ENCODE measurements around the gene CEP131. TPM values are rescaled to one million over a fixed set of nuclear protein-coding genes. Genes with fewer than 3 reads are reported as not detected.

Gene CEP131
- total RNA-seq, 4 donors from 2014 or later: 5.5 to 8.1 (median 6.0) TPM

- intact Hi-C loops (cut with DNase I): no loop called here
- 96 to 100% methylated on average over 2 to 5 of the region's 17 CpGs for WGBS, 2 donors
- Histone ChIP-seq H3K27ac (no peak overlapping the region), H3K4me1 (peaks cover 14 to 35% (median 16%) of the 10 kb centered on the region in 3 donors), H3K36me3 (peaks cover 23 to 88% (median 28%) of the 10 kb centered on the region in 3 donors), H3K9me3 (no peaks in the 10 kb centered on the region), H3K27me3 (no peaks in the 10 kb centered on the region), H3K4me3 (no peak overlapping the region)
- TF ChIP-seq POLR2A (IDR thresholded peaks at IDR 0.05) (no peak), CTCF (IDR thresholded peaks at IDR 0.05) (no peak)
- DNase-seq: no peak
Measured at GRCh38 chr17:81233316-81233715, 10.6 kb upstream of the CEP131 start.

DNA sequence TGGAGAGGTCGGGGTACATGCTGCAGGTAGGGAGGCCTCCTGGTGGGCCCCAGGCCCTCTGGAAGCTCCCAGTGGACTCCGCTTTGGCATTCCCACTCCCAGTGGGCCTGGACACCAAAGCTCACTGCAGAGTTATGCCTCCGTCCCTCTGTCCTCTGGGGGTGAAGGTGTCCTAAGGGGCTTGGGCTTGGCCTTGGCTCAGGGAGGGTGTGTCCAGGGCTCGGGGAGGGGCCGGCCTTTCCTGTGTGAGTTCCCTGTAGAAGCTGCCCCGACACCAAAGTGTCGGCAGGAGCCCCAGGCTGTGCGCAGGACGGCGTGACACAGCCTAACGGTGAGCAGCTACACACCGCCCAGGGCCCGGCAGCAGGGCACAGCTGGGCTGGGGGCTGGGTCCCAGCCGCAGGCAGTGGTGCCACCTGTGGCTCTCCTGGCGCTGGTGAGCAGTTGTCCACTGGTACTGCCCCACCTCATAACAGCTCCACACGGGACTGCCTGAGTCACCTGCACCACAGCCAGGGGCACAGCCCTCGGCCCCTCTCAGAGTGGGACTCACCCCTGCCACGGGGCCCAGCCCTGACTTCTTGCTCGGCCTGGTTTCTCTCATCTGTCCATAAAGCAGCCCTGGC lies 10.0 kb upstream of the CEP131 start:
- 80% methylated on average over 1 of the region's 19 CpGs; no CpG with 5 or more reads in 1 of the 2 donors for WGBS, 2 donors
- no peak for DNase-seq
- TF ChIP-seq CTCF (IDR thresholded peaks at IDR 0.05) (no peak), POLR2A (IDR thresholded peaks at IDR 0.05) (no peak)
- intact Hi-C loops (cut with DNase I): no loop called here
- H3K4me3 ChIP-seq: no peak overlapping the region
- H3K9me3 ChIP-seq: no peaks in the 10 kb centered on the region
- H3K27ac ChIP-seq: no peak overlapping the region
- H3K36me3 ChIP-seq: peaks cover 23 to 90% (median 28%) of the 10 kb centered on the region in 3 donors
- peaks cover 9 to 29% (median 10%) of the 10 kb centered on the region in 3 donors for H3K4me1 ChIP-seq
- no peaks in the 10 kb centered on the region for H3K27me3 ChIP-seq

DNA sequence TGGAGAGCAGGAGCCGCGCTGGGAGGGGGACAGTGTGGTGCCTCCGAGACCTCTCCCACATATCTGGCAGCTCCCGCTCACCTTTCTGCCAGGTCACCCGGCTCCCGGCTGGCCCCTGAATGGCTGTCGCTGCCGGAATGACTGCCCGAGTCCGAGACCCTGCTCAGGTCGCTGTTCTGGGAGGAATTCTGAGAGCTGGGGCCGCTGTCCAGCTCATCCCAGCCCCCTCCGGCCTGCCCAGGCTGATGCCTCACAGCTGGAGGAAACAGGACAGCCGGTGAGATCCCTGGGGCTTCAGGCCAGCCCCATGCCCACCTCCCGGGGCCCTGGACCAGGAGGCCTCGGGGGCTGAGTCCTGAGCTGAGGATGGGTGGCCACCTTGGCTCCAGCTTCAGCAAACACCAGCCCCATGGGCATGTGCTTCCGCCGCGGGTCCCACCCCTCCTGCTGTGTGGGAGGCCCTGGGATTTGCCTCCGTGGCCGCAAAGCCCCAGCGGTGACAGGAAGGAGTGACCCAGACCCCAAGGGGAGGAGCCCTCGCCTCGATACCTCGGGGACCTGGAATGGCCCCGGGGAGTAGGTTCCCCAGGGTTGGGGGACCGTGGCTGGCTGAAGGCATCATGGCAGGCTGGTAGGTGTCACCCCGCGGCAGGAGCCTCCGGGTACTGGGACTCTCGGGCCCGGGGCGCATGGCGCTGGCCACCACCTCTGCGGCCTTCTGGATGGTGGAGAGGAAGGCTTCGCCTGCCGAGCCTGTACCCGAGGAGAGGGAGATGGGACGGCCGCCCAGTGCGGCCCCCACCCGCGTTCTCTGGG lies 9.2 kb upstream of the CEP131 start:
- intact Hi-C loops (cut with DNase I): no loop called here
- WGBS, 2 donors: 80 to 90% methylated on average over 3 to 14 of the region's 43 CpGs
- TF ChIP-seq CTCF (IDR thresholded peaks at IDR 0.05) (no peak), POLR2A (IDR thresholded peaks at IDR 0.05) (no peak)
- peaks cover 1 to 22% (median 3%) of the 10 kb centered on the region in 3 donors for H3K4me1 ChIP-seq
- no peaks in the 10 kb centered on the region for H3K27me3 ChIP-seq
- no peak overlapping the region for H3K27ac ChIP-seq
- peaks cover 23 to 87% (median 28%) of the 10 kb centered on the region in 3 donors for H3K36me3 ChIP-seq
- DNase-seq: no peak
- no peaks in the 10 kb centered on the region for H3K9me3 ChIP-seq
- H3K4me3 ChIP-seq: no peak overlapping the region

- intact Hi-C loops (cut with DNase I): no loop called here
- no peak overlapping the region for H3K4me3 ChIP-seq
- H3K27me3 ChIP-seq: no peaks in the 10 kb centered on the region
- 72 to 85% methylated on average over 4 to 20 of the region's 31 CpGs for WGBS, 2 donors
- no peak for DNase-seq
- no peaks in the 10 kb centered on the region for H3K9me3 ChIP-seq
- H3K4me1 ChIP-seq: peaks cover 0 to 14% (median 0%) of the 10 kb centered on the region in 3 donors
- peaks cover 23 to 79% (median 28%) of the 10 kb centered on the region in 3 donors for H3K36me3 ChIP-seq
- H3K27ac ChIP-seq: no peak overlapping the region
- no peak for TF ChIP-seq POLR2A (IDR thresholded peaks at IDR 0.05)
- TF ChIP-seq CTCF (IDR thresholded peaks at IDR 0.05): no peak
Measured at GRCh38 chr17:81231121-81231645, 8.4 kb upstream of the CEP131 start.
